Breast epithelium (tissue), 3 donors: Measurements from ENCODE around the gene VPS16.

Experiments
- POLR2A ChIP-seq: fragments of 450-650 bp; IDR thresholded peaks from one replicate; pipeline ENCODE4 v1.6.1; 2016; ENCODE audit warnings: antibody characterized with exemption, mild to moderate bottlenecking, moderate library complexity
- TF ChIP-seq, protein P1 (sequence below), 3 donors: fragments of 450-650 bp; IDR thresholded peaks; one replicate each; pipeline ENCODE4 v1.5.1; 2016 to 2017; ENCODE audit warnings: antibody characterized with exemption in 3 of 3, mild to moderate bottlenecking in 3 of 3, moderate library complexity in 3 of 3

DNA sequence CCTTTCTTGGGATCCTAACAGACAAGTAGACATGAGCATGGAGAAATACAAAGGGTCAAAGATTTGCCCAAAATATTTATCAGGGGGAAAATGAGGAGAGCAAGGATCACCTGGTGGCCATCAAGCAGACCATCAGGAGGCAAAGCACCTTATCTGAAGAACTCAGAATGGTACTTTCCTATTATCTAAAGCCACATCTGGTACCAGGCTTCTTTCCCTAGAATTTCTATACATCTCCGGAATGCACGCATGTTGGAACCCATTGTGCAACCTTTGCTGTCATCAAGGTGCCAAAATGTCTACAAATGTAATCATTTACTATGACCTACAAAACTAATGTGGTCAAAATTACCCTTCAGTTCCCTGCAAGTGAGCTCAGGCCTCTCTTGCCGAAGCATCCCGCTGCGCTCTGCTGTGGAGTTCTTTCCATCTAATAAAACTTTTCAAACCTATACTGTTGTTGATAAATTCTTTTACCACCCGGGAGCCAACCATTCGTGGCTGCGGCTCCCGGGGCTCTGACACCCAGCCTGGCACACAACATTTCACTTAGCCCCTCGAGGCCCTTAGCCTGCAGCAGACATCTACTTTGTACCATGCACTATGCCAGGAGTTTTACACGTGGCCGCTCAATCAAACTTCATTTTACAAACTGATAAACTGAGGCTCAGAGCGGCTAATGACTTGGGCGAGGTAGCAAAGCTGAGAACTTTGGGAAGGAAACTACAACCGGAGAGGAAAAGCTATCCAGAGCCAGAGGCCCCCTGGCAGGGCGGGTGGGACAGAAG lies 36.3 kb upstream of the VPS16 start:
- TF ChIP-seq, protein P1, sequence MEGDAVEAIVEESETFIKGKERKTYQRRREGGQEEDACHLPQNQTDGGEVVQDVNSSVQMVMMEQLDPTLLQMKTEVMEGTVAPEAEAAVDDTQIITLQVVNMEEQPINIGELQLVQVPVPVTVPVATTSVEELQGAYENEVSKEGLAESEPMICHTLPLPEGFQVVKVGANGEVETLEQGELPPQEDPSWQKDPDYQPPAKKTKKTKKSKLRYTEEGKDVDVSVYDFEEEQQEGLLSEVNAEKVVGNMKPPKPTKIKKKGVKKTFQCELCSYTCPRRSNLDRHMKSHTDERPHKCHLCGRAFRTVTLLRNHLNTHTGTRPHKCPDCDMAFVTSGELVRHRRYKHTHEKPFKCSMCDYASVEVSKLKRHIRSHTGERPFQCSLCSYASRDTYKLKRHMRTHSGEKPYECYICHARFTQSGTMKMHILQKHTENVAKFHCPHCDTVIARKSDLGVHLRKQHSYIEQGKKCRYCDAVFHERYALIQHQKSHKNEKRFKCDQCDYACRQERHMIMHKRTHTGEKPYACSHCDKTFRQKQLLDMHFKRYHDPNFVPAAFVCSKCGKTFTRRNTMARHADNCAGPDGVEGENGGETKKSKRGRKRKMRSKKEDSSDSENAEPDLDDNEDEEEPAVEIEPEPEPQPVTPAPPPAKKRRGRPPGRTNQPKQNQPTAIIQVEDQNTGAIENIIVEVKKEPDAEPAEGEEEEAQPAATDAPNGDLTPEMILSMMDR (IDR thresholded peaks at IDR 0.05): no peak
- no peak for TF ChIP-seq POLR2A
